GM10266 (cell line): ENCODE results near the gene OVOL1.
A peak's percentile ranks its signal among the peaks of the same experiment; 100 is the strongest.

Experiments
- DNase-seq: peaks from one replicate; pipeline ENCODE4 v3.0.0; 2012; ENCODE audit errors: extremely low spot score
- CTCF ChIP-seq: IDR thresholded peaks from 2 replicates; pipeline ENCODE4 v1.5.1; 2012; ENCODE audit warnings: mild to moderate bottlenecking, low read depth; ENCODE audit not compliant: control insufficient read depth, insufficient read depth; ENCODE audit errors: missing control alignments

Gene OVOL1

GRCh38 chr11:65814131-65814985 lies 27.5 kb downstream of the OVOL1 start:
- DNase-seq, result no peak
- no peak for TF ChIP-seq CTCF

- no peak for DNase-seq
- no peak for TF ChIP-seq CTCF
Observed at GRCh38 chr11:65814986-65815565, 28.2 kb downstream of the OVOL1 start.

GRCh38 chr11:65816696-65817095 lies 29.8 kb downstream of the OVOL1 start:
- DNase-seq, result no peak
- TF ChIP-seq CTCF, result no peak

- TF ChIP-seq CTCF, result no peak
- no peak for DNase-seq
Observed at GRCh38 chr11:65817312-65817834, 30.5 kb downstream of the OVOL1 start.

- peak; percentile 96 for DNase-seq
- peak; percentile 100 for TF ChIP-seq CTCF
Observed at GRCh38 chr11:65817835-65818680, 31.2 kb downstream of the OVOL1 start.

GRCh38 chr11:65821107-65821506 lies 34.2 kb downstream of the OVOL1 start:
- no peak for TF ChIP-seq CTCF
- DNase-seq, result no peak
